Natural killer cell (primary cell): ENCODE data around the gene DUSP19. TPM values are rescaled to one million over a fixed set of nuclear protein-coding genes. Genes with fewer than 3 reads are reported as not detected.

Experiments used
- ATAC-seq, 3 donors: fragments of 150-1000 bp in 2 of 3; fragments of 200-7000 bp in 1 of 3; cut with Tn5 transposase; 1 replicate in 1 of 3; 2 replicates in 2 of 3; pipeline ENCODE4 v1.10.0; 2021; ENCODE audit warnings: mild to moderate bottlenecking in 2 of 3, moderate library complexity in 2 of 3
- DNase-seq, 2 donors: peaks; one replicate each; pipeline versions ENCODE4 v3.0.0 to v3.0.0-alpha.2; 2013 to 2021; ENCODE audit warnings: mixed read lengths in 1 of 2
- H3K27ac ChIP-seq: one replicate; pipeline ENCODE4 v1.5.1; 2013; ENCODE audit warnings: mild to moderate bottlenecking, low read length
- H3K27me3 ChIP-seq: one replicate; pipeline ENCODE4 v1.6.1; 2013; ENCODE audit warnings: low read length; ENCODE audit not compliant: control insufficient read depth, insufficient read depth
- H3K36me3 ChIP-seq: one replicate; pipeline ENCODE4 v1.6.1; 2013; ENCODE audit warnings: low read length; ENCODE audit not compliant: control insufficient read depth, insufficient read depth
- H3K4me1 ChIP-seq: one replicate; pipeline ENCODE4 v1.6.1; 2013; ENCODE audit warnings: low read length; ENCODE audit not compliant: control insufficient read depth, insufficient read depth
- H3K4me3 ChIP-seq: one replicate; pipeline ENCODE4 v1.5.1; 2013; ENCODE audit warnings: low read length
- H3K9me3 ChIP-seq: one replicate; pipeline ENCODE4 v1.6.1; 2013; ENCODE audit warnings: low read length; ENCODE audit not compliant: control insufficient read depth, insufficient read depth
- H3K27ac Mint-ChIP-seq, 2 donors: one replicate each; pipeline ENCODE4 v1.8.0; 2022; ENCODE audit warnings: mild to moderate bottlenecking in 2 of 2, mixed read lengths in 2 of 2, moderate library complexity in 1 of 2
- H3K27me3 Mint-ChIP-seq, 2 donors: one replicate each; pipeline ENCODE4 v1.8.0; 2022; ENCODE audit warnings: low read depth in 2 of 2, mixed read lengths in 2 of 2
- H3K36me3 Mint-ChIP-seq: one replicate; pipeline ENCODE4 v1.8.0; 2022; ENCODE audit warnings: mixed read lengths
- H3K4me1 Mint-ChIP-seq, 2 donors: one replicate each; pipeline ENCODE4 v1.8.0; 2022; ENCODE audit warnings: mixed read lengths in 2 of 2
- H3K4me3 Mint-ChIP-seq: one replicate; pipeline ENCODE4 v1.8.0; 2022; ENCODE audit warnings: mild to moderate bottlenecking, moderate library complexity, mixed read lengths
- H3K9me3 Mint-ChIP-seq, 2 donors: one replicate each; pipeline ENCODE4 v1.8.0; 2022; ENCODE audit warnings: mixed read lengths in 2 of 2
- WGBS: methylation state at CpG from one replicate; pipeline ENCODE4 v1.1.7; 2013; ENCODE audit warnings: missing lambda C conversion rate; ENCODE audit not compliant: insufficient coverage; 5-methylcytosine and 5-hydroxymethylcytosine counted together
- intact Hi-C: fragments of 100-400 bp; cut with micrococcal nuclease; formaldehyde crosslinking; loops from one replicate; pipeline ENCODE4 v1.14.2; 2022
- total RNA-seq, 4 donors: library from RNA; stranded (reverse); fragments of 120-200 nt in 1 of 4; gene quantifications; one replicate each; pipeline versions ENCODE4 v1.2.3 to v1.2.4, GENCODE V29; 2013 to 2022
- TF ChIP-seq, protein P1 (sequence below): fragments of 200-600 bp; IDR thresholded peaks from one replicate; pipeline ENCODE4 v1.8.0; 2022; ENCODE audit warnings: antibody characterized with exemption

DUSP19 gene
- total RNA-seq, 3 donors from 2014 or later (not counting 1 experiment from before 2014, with no cell fraction given), result 1.0 to 1.1 (median 1.1) TPM

GRCh38 chr2:183049420-183049819 is 29.1 kb upstream of the DUSP19 start:
- H3K27ac ChIP-seq, result no peak overlapping the region
- ATAC-seq (no peak), DNase-seq (no peak)
- H3K4me3 Mint-ChIP-seq, result no peak overlapping the region
- H3K4me1 ChIP-seq, result no peaks in the 10 kb centered on the region
- 85% methylated on average over 5 of the region's 5 CpGs for WGBS
- H3K36me3 Mint-ChIP-seq, result no peaks in the 10 kb centered on the region
- H3K27ac Mint-ChIP-seq, result no peak overlapping the region
- H3K36me3 ChIP-seq, result no peaks in the 10 kb centered on the region
- no peak overlapping the region for H3K4me3 ChIP-seq
- TF ChIP-seq, protein P1, sequence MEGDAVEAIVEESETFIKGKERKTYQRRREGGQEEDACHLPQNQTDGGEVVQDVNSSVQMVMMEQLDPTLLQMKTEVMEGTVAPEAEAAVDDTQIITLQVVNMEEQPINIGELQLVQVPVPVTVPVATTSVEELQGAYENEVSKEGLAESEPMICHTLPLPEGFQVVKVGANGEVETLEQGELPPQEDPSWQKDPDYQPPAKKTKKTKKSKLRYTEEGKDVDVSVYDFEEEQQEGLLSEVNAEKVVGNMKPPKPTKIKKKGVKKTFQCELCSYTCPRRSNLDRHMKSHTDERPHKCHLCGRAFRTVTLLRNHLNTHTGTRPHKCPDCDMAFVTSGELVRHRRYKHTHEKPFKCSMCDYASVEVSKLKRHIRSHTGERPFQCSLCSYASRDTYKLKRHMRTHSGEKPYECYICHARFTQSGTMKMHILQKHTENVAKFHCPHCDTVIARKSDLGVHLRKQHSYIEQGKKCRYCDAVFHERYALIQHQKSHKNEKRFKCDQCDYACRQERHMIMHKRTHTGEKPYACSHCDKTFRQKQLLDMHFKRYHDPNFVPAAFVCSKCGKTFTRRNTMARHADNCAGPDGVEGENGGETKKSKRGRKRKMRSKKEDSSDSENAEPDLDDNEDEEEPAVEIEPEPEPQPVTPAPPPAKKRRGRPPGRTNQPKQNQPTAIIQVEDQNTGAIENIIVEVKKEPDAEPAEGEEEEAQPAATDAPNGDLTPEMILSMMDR, result no peak
- H3K9me3 ChIP-seq, result peaks cover 11% of the 10 kb centered on the region
- peaks cover 0 to 2% of the 10 kb centered on the region in 2 donors for H3K9me3 Mint-ChIP-seq
- no peaks in the 10 kb centered on the region for H3K27me3 ChIP-seq
- H3K4me1 Mint-ChIP-seq, result no peaks in the 10 kb centered on the region
- peaks cover 24 to 27% of the 10 kb centered on the region in 2 donors for H3K27me3 Mint-ChIP-seq
- intact Hi-C loops, result no loop called here

DNA sequence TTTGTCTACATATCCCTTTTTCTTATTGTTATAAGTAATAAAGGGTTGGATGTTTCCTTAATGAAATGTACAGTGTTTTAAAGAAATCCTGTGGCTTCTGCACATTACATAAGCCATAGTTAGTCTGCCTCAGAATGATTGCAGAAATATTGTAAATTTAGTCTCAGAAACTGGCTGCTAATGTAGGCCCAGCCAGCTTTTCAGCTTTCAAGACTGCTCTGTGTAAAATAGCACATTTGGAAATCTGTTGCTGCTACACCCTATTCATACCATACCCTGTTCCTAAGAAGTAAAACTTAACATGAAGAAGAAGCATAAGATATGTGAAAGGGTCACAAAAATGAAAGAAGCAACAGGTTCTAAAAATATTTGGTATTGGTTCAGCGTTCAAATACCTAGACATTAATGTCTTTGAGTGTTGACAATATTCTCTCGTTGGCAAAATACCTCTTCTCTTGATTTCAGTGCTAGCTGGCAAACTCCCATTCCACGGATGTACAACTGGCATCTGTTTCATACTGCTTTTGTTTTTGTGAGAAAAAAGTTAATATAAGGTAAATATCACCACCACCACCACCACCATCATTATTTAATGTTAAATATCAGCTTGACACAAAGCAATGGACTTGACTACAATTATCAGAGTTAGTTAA is 21.1 kb upstream of the DUSP19 start:
- Mint-ChIP-seq H3K27ac (no peak overlapping the region), H3K4me1 (no peaks in the 10 kb centered on the region), H3K4me3 (no peak overlapping the region), H3K36me3 (no peaks in the 10 kb centered on the region), H3K9me3 (no peaks in the 10 kb centered on the region), H3K27me3 (peaks cover 10 to 19% of the 10 kb centered on the region in 2 donors)
- Histone ChIP-seq H3K27ac (no peak overlapping the region), H3K27me3 (peaks cover 4% of the 10 kb centered on the region), H3K36me3 (no peaks in the 10 kb centered on the region), H3K4me1 (no peaks in the 10 kb centered on the region), H3K4me3 (no peak overlapping the region), H3K9me3 (no peaks in the 10 kb centered on the region)
- no peak for ATAC-seq
- WGBS, result 93% methylated on average over 2 of the region's 3 CpGs
- TF ChIP-seq, protein P1, result no peak
- no peak for DNase-seq
- intact Hi-C loops, result no loop called here

DNA sequence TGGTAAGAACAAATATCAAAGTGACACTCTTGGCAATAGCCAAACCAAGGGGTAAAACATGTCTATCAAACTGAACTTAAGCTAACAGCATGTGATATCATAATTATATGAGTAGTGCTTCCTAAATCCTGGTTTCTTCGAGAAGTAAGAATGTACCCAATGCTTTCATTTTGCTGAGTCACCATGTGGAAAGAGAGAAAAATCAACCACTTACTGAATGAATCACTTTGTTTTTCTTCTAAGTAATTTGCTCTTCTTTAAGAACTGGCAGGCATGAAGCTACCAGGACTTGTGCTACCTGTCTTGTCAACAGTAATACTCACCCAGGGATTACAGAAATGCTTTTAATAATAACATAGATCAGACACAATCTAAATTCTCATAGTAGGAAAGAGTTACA is 19.0 kb upstream of the DUSP19 start:
- Mint-ChIP-seq H3K4me1 (no peaks in the 10 kb centered on the region), H3K9me3 (no peaks in the 10 kb centered on the region), H3K36me3 (no peaks in the 10 kb centered on the region), H3K27me3 (peaks cover 9 to 19% of the 10 kb centered on the region in 2 donors), H3K4me3 (no peak overlapping the region), H3K27ac (no peak overlapping the region)
- H3K4me1 ChIP-seq, result no peaks in the 10 kb centered on the region
- WGBS, result 29% methylated on average over 1 of the region's 1 CpG
- TF ChIP-seq, protein P1, result no peak
- peaks cover 4% of the 10 kb centered on the region for H3K27me3 ChIP-seq
- intact Hi-C loops, result no loop called here
- no peak overlapping the region for H3K27ac ChIP-seq
- no peaks in the 10 kb centered on the region for H3K36me3 ChIP-seq
- no peaks in the 10 kb centered on the region for H3K9me3 ChIP-seq
- DNase-seq (no peak), ATAC-seq (no peak)
- no peak overlapping the region for H3K4me3 ChIP-seq
